CD8-positive, alpha-beta memory T cell (primary cell): ENCODE data around the gene CPA5. TPM values are rescaled to one million over a fixed set of nuclear protein-coding genes. Genes with fewer than 3 reads are reported as not detected.
A peak's percentile ranks its signal among the peaks of the same experiment; 100 is the strongest.

Experiments
- CTCF ChIA-PET: fragments of 350-600 bp; sonication (Branson Sonifier 250); formaldehyde crosslinking; loops from one replicate; lab custom pipeline; 2021; ENCODE audit warnings: antibody characterized with exemption; lab: Charles Lee
- POLR2A ChIA-PET: fragments of 350-600 bp; sonication (Branson Sonifier 250); formaldehyde crosslinking; loops from one replicate; lab custom pipeline; 2021; ENCODE audit warnings: antibody characterized with exemption; lab: Charles Lee
- DNase-seq, 5 donors: peaks; one replicate each; pipeline versions ENCODE4 v3.0.0 to v3.0.0-alpha.2; 2020 to 2022; ENCODE audit warnings: mixed read lengths in 1 of 5
- H3K27ac ChIP-seq: one replicate; pipeline ENCODE4 v1.7.0; 2013; ENCODE audit warnings: low read depth, mild to moderate bottlenecking, low read length, moderate library complexity
- H3K27me3 ChIP-seq: 2 replicates; pipeline ENCODE4 v1.7.0; 2013; ENCODE audit warnings: low read length, mild to moderate bottlenecking; ENCODE audit not compliant: insufficient read depth, poor library complexity, severe bottlenecking
- H3K36me3 ChIP-seq: 2 replicates; pipeline ENCODE4 v1.7.0; 2013; ENCODE audit warnings: mild to moderate bottlenecking, low read length, moderate library complexity; ENCODE audit not compliant: insufficient read depth
- H3K4me1 ChIP-seq: 2 replicates; pipeline ENCODE4 v1.7.0; 2013; ENCODE audit warnings: mild to moderate bottlenecking, low read length, moderate library complexity; ENCODE audit not compliant: insufficient read depth
- H3K4me3 ChIP-seq: 2 replicates; pipeline ENCODE4 v1.7.0; 2013; ENCODE audit warnings: mild to moderate bottlenecking, low read length
- H3K9me3 ChIP-seq: 2 replicates; pipeline ENCODE4 v1.7.0; 2013; ENCODE audit warnings: mild to moderate bottlenecking, low read length
- H3K27ac Mint-ChIP-seq, 8 donors: one replicate each; pipeline ENCODE4 v1.8.0; 2020 to 2021; ENCODE audit warnings: mixed read lengths in 8 of 8, mild to moderate bottlenecking in 6 of 8, inconsistent platforms in 3 of 8, moderate library complexity in 3 of 8
- H3K27me3 Mint-ChIP-seq, 2 donors: one replicate each; pipeline ENCODE4 v1.8.0; 2020 to 2021; ENCODE audit warnings: mixed read lengths in 2 of 2, mild to moderate bottlenecking in 1 of 2, moderate library complexity in 1 of 2
- H3K36me3 Mint-ChIP-seq, 3 donors: one replicate each; pipeline ENCODE4 v1.8.0; 2020 to 2021; ENCODE audit warnings: mixed read lengths in 3 of 3, inconsistent platforms in 1 of 3, mild to moderate bottlenecking in 1 of 3
- H3K4me1 Mint-ChIP-seq, 3 donors: one replicate each; pipeline ENCODE4 v1.8.0; 2020 to 2021; ENCODE audit warnings: mixed read lengths in 3 of 3, inconsistent platforms in 1 of 3, mild to moderate bottlenecking in 1 of 3
- H3K4me3 Mint-ChIP-seq, 7 donors: one replicate each; pipeline ENCODE4 v1.8.0; 2020 to 2021; ENCODE audit warnings: mixed read lengths in 7 of 7, mild to moderate bottlenecking in 6 of 7, moderate library complexity in 4 of 7, inconsistent platforms in 2 of 7
- H3K9me3 Mint-ChIP-seq, 5 donors: one replicate each; pipeline ENCODE4 v1.8.0; 2020 to 2022; ENCODE audit warnings: mixed read lengths in 5 of 5, mild to moderate bottlenecking in 3 of 5, moderate library complexity in 2 of 5, inconsistent platforms in 1 of 5
- polyA plus RNA-seq: library from polyadenylated mRNA; unstranded; fragments of 300-500 nt; fragmentation: Illumina TruSeq; gene quantifications from one replicate; pipeline ENCODE4 v1.2.3, GENCODE V29; 2021
- total RNA-seq, 2 experiments: library from RNA; stranded (reverse); gene quantifications; one replicate each; pipeline ENCODE4 v1.2.3, GENCODE V29; 2021

CPA5 gene
- total and polyA plus RNA-seq, 3 experiments from 2014 or later = 1.0 to 30.5 (median 2.0) TPM

DNA sequence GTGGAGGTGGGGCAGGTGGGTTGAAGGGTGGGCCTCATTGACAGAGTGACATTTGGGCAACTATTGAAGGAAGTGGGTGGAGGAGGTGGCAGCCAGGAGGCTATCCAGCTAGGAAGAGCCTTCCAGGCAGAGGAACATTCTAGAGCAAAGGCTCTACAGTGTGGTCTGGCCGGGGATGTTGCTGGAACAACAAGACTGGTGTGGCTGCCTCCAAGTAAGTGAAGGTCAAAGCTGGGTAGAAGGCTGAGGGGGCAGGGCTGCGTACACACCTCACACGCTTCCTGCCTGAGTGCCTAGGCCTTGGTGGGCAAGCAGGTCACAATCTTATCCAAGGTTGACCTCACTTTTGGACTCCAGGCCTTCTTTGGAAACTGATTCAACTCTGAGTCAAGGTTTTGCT, 42.3 kb downstream of the CPA5 start:
- ChIA-PET CTCF (no interaction called here), POLR2A (no interaction called here)
- Mint-ChIP-seq H3K9me3 (no peaks in the 10 kb centered on the region), H3K27ac (no peak overlapping the region), H3K27me3 (no peaks in the 10 kb centered on the region), H3K36me3 (peaks cover 0 to 4% (median 0%) of the 10 kb centered on the region in 3 donors), H3K4me1 (no peaks in the 10 kb centered on the region), H3K4me3 (no peak overlapping the region)
- DNase-seq = no peak
- Histone ChIP-seq H3K4me1 (no peaks in the 10 kb centered on the region), H3K9me3 (no peaks in the 10 kb centered on the region), H3K4me3 (no peak overlapping the region), H3K27me3 (no peaks in the 10 kb centered on the region), H3K36me3 (no peaks in the 10 kb centered on the region), H3K27ac (no peak overlapping the region)

DNA sequence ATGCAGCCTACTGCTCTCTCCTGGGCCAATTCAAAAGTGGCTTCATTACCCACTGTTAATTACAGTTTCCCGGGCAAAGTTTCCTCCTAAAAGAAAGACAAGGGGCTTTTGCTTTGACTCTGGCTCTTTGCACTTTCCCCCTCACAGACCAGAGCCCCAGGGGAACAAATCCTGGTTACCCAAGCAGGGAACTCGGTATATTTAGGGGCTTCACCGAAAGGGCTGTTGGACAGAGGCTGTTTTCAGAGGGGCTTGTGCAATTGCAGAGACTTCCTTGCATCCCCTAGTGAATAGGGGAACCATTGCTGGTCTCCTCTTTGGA, 42.7 kb downstream of the CPA5 start:
- H3K9me3 ChIP-seq = no peaks in the 10 kb centered on the region
- H3K4me3 ChIP-seq = no peak overlapping the region
- H3K4me1 ChIP-seq = no peaks in the 10 kb centered on the region
- Mint-ChIP-seq H3K9me3 (no peaks in the 10 kb centered on the region), H3K27ac (no peak overlapping the region), H3K4me1 (no peaks in the 10 kb centered on the region), H3K36me3 (peaks cover 0 to 4% (median 0%) of the 10 kb centered on the region in 3 donors), H3K27me3 (no peaks in the 10 kb centered on the region), H3K4me3 (no peak overlapping the region)
- H3K36me3 ChIP-seq = no peaks in the 10 kb centered on the region
- no peak for DNase-seq
- H3K27ac ChIP-seq = no peak overlapping the region
- ChIA-PET CTCF (no interaction called here), POLR2A (no interaction called here)
- no peaks in the 10 kb centered on the region for H3K27me3 ChIP-seq

GRCh38 chr7:130387628-130388403, 43.2 kb downstream of the CPA5 start:
- H3K4me3 Mint-ChIP-seq = no peak overlapping the region
- H3K4me1 Mint-ChIP-seq = no peaks in the 10 kb centered on the region
- no peak overlapping the region for H3K27ac Mint-ChIP-seq
- no peaks in the 10 kb centered on the region for H3K9me3 ChIP-seq
- DNase-seq = no peak
- H3K4me3 ChIP-seq = no peak overlapping the region
- peaks cover 0 to 4% (median 0%) of the 10 kb centered on the region in 3 donors for H3K36me3 Mint-ChIP-seq
- ChIA-PET CTCF (no interaction called here), POLR2A (no interaction called here)
- H3K27me3 ChIP-seq = no peaks in the 10 kb centered on the region
- no peak overlapping the region for H3K27ac ChIP-seq
- H3K9me3 Mint-ChIP-seq = no peaks in the 10 kb centered on the region
- no peaks in the 10 kb centered on the region for H3K27me3 Mint-ChIP-seq
- no peaks in the 10 kb centered on the region for H3K36me3 ChIP-seq
- H3K4me1 ChIP-seq = no peaks in the 10 kb centered on the region

DNA sequence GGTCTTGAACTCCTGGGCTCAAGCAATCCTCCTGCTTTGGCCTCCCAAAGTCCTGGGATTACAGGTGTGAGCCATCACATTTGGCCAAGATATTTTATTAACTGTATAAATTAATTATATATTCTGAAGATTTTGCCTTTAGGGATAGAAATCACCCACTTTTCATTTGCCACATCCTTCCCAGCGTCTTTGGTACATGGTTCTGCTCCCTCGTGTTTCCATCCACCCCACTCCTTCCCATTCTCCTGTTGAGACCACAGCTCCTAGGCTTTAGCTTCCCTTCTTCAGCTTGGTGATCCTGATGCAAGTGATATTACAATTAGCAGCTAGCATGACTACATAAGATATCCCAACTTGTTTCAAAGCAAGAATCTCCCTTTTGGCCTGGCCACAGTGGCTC, 44.1 kb downstream of the CPA5 start:
- no peak overlapping the region for H3K4me3 Mint-ChIP-seq
- H3K36me3 ChIP-seq = no peaks in the 10 kb centered on the region
- H3K27ac ChIP-seq = no peak overlapping the region
- no peak overlapping the region for H3K27ac Mint-ChIP-seq
- no peak for DNase-seq
- no peaks in the 10 kb centered on the region for H3K9me3 Mint-ChIP-seq
- H3K36me3 Mint-ChIP-seq = peaks cover 0 to 4% (median 0%) of the 10 kb centered on the region in 3 donors
- no peaks in the 10 kb centered on the region for H3K27me3 Mint-ChIP-seq
- CTCF ChIA-PET = no interaction called here
- H3K4me1 Mint-ChIP-seq = peaks cover 2 to 4% (median 3%) of the 10 kb centered on the region in 3 donors
- no peak overlapping the region for H3K4me3 ChIP-seq
- peaks cover 2% of the 10 kb centered on the region for H3K4me1 ChIP-seq
- POLR2A ChIA-PET = no interaction called here
- no peaks in the 10 kb centered on the region for H3K27me3 ChIP-seq
- no peaks in the 10 kb centered on the region for H3K9me3 ChIP-seq

GRCh38 chr7:130390486-130390885, 45.9 kb downstream of the CPA5 start:
- Mint-ChIP-seq H3K9me3 (no peaks in the 10 kb centered on the region), H3K27ac (no peak overlapping the region), H3K4me3 (no peak overlapping the region), H3K4me1 (peaks cover 13 to 21% (median 20%) of the 10 kb centered on the region in 3 donors), H3K27me3 (no peaks in the 10 kb centered on the region), H3K36me3 (peaks cover 0 to 4% (median 0%) of the 10 kb centered on the region in 3 donors)
- POLR2A ChIA-PET = interaction anchor here (0.7 kb wide), 1 partner anchor 9 kb away, joined by 4 read pairs; no protein-coding TSS in a partner anchor
- peaks cover 20% of the 10 kb centered on the region for H3K4me1 ChIP-seq
- H3K4me3 ChIP-seq = no peak overlapping the region
- H3K27me3 ChIP-seq = no peaks in the 10 kb centered on the region
- H3K27ac ChIP-seq = no peak overlapping the region
- CTCF ChIA-PET = no interaction called here
- DNase-seq = no peak
- H3K9me3 ChIP-seq = no peaks in the 10 kb centered on the region
- no peaks in the 10 kb centered on the region for H3K36me3 ChIP-seq

- H3K9me3 Mint-ChIP-seq = no peaks in the 10 kb centered on the region
- no peak overlapping the region for H3K4me3 ChIP-seq
- peaks cover 15 to 21% (median 20%) of the 10 kb centered on the region in 3 donors for H3K4me1 Mint-ChIP-seq
- H3K27me3 Mint-ChIP-seq = no peaks in the 10 kb centered on the region
- POLR2A ChIA-PET = no interaction called here
- H3K27ac ChIP-seq = no peak overlapping the region
- H3K27me3 ChIP-seq = no peaks in the 10 kb centered on the region
- H3K36me3 Mint-ChIP-seq = peaks cover 0 to 4% (median 3%) of the 10 kb centered on the region in 3 donors
- CTCF ChIA-PET = no interaction called here
- H3K9me3 ChIP-seq = no peaks in the 10 kb centered on the region
- peak overlapping the region in 1 of 8 donors; percentile 85 for H3K27ac Mint-ChIP-seq
- peaks cover 21% of the 10 kb centered on the region for H3K4me1 ChIP-seq
- no peaks in the 10 kb centered on the region for H3K36me3 ChIP-seq
- H3K4me3 Mint-ChIP-seq = no peak overlapping the region
- no peak for DNase-seq
Observed at GRCh38 chr7:130393101-130393561, 48.5 kb downstream of the CPA5 start.

- no peaks in the 10 kb centered on the region for H3K9me3 Mint-ChIP-seq
- Histone ChIP-seq H3K4me1 (peaks cover 21% of the 10 kb centered on the region), H3K36me3 (no peaks in the 10 kb centered on the region), H3K27ac (no peak overlapping the region), H3K4me3 (peak overlapping the region; percentile 37), H3K27me3 (no peaks in the 10 kb centered on the region), H3K9me3 (no peaks in the 10 kb centered on the region)
- H3K27me3 Mint-ChIP-seq = no peaks in the 10 kb centered on the region
- ChIA-PET CTCF (no interaction called here), POLR2A (interaction anchor here (0.7 kb wide), 1 partner anchor 27 kb away, joined by 3 read pairs; no protein-coding TSS in a partner anchor)
- no peak for DNase-seq
- H3K4me3 Mint-ChIP-seq = peak overlapping the region; percentile 8 to 83 (median 72)
- peak overlapping the region; percentile 16 to 92 (median 85) for H3K27ac Mint-ChIP-seq
- H3K4me1 Mint-ChIP-seq = peaks cover 15 to 21% (median 20%) of the 10 kb centered on the region in 3 donors
- peaks cover 0 to 9% (median 2%) of the 10 kb centered on the region in 3 donors for H3K36me3 Mint-ChIP-seq
Observed at GRCh38 chr7:130393841-130394411, 49.3 kb downstream of the CPA5 start.
